ENCODE data around the gene DDX31. TPM values are rescaled to one million over a fixed set of nuclear protein-coding genes. Genes with fewer than 3 reads are reported as not detected.

The DDX31 gene
- total and polyA plus RNA-seq, 9 of the 15 experiments (the other 6 are each of a cell fraction or from before 2014, with no cell fraction given) = 11.9 to 24.6 (median 22.2) TPM

DNA sequence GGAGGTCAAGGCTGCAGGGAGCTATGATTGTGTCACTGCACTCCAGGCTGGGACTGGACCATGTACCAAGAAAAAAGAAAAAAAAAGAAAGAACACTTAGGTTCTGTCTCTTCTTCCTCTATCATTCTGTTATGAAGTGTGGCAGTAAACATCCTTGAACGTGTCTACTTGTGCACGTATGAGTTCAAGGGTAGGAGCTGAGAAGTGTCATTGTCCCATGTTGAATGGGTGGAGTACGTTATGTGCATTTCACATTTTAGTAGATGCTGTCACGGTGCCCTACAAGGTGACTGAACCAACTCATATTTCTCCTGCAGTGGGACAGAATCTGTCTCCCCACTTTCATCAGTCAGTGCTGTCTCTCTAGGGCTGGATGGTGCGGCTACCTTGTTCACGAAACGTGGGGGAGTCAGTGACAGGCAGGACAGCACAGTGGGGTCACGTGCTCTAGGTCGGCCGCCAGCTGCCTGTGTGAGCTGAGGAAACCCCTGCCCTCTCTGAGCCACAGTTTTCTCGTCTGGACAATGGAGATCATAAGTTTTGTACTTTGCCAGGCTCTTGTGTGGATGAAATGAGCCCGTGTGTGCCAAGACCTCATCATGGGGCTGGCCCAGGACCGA is 47.7 kb upstream of the DDX31 start (continued):
- no peak for TF ChIP-seq GTF2A2 (tag; IDR thresholded peaks at IDR 0.05)

- FAIRE-seq (no peak), ATAC-seq (no peak), DNase-seq (ENCODE audit: extremely low read depth in 1 of 4, low spot score in 3 of 4) (no peak)
- H3K27me3 ChIP-seq (ENCODE audit: control insufficient read depth in 2 of 2, insufficient read depth in 2 of 2, low read length in 2 of 2) = peaks cover 34 to 44% of the 10 kb centered on the region in 2 experiments
- intact Hi-C loops (cut with micrococcal nuclease) (no loop called here), in situ Hi-C loops (cut with MboI) (no loop called here)
- no peak overlapping the region for H3K27ac ChIP-seq (ENCODE audit: extremely low read depth, low read depth, low read length)
- no peaks in the 10 kb centered on the region for H3K79me2 ChIP-seq (ENCODE audit: control insufficient read depth, insufficient read depth, low read length)
- H3K9ac ChIP-seq (ENCODE audit: insufficient read depth in 1 of 2, low read depth in 2 of 2, low read length in 2 of 2) = no peak overlapping the region
- CTCF ChIA-PET (ENCODE audit: low intra/inter-chr PET ratio) = no interaction called here
- H3K9me3 ChIP-seq (replicated peaks; ENCODE audit: control insufficient read depth, insufficient read depth, low read depth, low read length) = no peaks in the 10 kb centered on the region
- WGBS (ENCODE audit: insufficient coverage, low coverage, missing lambda C conversion rate) = 8% methylated on average over 4 of the region's 4 CpGs
- no peak overlapping the region for H3K4me3 ChIP-seq
- no peak overlapping the region for H3K4me2 ChIP-seq (ENCODE audit: insufficient read depth, low read length)
- H4K20me1 ChIP-seq (replicated peaks; ENCODE audit: control insufficient read depth, insufficient read depth, low read length) = peaks cover 4% of the 10 kb centered on the region; the same call in 1 of the 2 replicates
- H3K9me1 ChIP-seq (ENCODE audit: control insufficient read depth, insufficient read depth, low read length) = no peaks in the 10 kb centered on the region
- H3K36me3 ChIP-seq (ENCODE audit: control insufficient read depth, insufficient read depth, low read length) = no peaks in the 10 kb centered on the region
- H3K4me1 ChIP-seq (replicated peaks in 1 of 2; ENCODE audit: control insufficient read depth in 2 of 2, insufficient read depth in 2 of 2, low read length in 2 of 2) = no peaks in the 10 kb centered on the region; a peak in 2 of 5 replicates
- no peak overlapping the region for H2AFZ ChIP-seq (ENCODE audit: low read depth, low read length)
- BruUV-seq (replicated peaks) = no TSS peak
- POLR2A ChIA-PET = no interaction called here
- TF ChIP-seq ADNP (tag; IDR thresholded peaks at IDR 0.05) (0 out of 2 replicates have a peak, but pooled peaks have one; percentile 19), DMBX1 (CRISPR knock-in tag; IDR thresholded peaks at IDR 0.05; ENCODE audit: borderline replicate concordance) (no peak), RCOR1 (IDR thresholded peaks at IDR 0.05; ENCODE audit: borderline replicate concordance in 1 of 2, low read depth in 2 of 2, low read length in 2 of 2) (peak in 1 of 2 experiments; percentile 36; a peak in 1 of 4 replicates), KAT8 (IDR thresholded peaks at IDR 0.05; ENCODE audit: low read depth) (no peak), BCOR (IDR thresholded peaks at IDR 0.05) (peak; percentile 82), SMAD4 (CRISPR knock-in tag; conservative IDR thresholded peaks at IDR 0.05) (no peak), ZNF561 (CRISPR knock-in tag; conservative IDR thresholded peaks at IDR 0.05) (no peak), RBM25 (IDR thresholded peaks at IDR 0.05; ENCODE audit: low read depth, low read length, severe bottlenecking) (peak; percentile 83), ZNF121 (CRISPR knock-in tag; conservative IDR thresholded peaks at IDR 0.05) (peak; percentile 76; the same call in 1 of the 2 replicates), KDM1A (IDR thresholded peaks at IDR 0.05) (0 out of 4 replicates have a peak, but pooled peaks of 1 of the 2 experiments have one; percentile 21), E4F1 (CRISPR knock-in tag; IDR thresholded peaks at IDR 0.05; ENCODE audit: borderline replicate concordance) (no peak), MCM7 (IDR thresholded peaks at IDR 0.05) (no peak), PPARD (CRISPR knock-in tag; IDR thresholded peaks at IDR 0.05) (no peak)
- TF ChIP-seq, protein P1, sequence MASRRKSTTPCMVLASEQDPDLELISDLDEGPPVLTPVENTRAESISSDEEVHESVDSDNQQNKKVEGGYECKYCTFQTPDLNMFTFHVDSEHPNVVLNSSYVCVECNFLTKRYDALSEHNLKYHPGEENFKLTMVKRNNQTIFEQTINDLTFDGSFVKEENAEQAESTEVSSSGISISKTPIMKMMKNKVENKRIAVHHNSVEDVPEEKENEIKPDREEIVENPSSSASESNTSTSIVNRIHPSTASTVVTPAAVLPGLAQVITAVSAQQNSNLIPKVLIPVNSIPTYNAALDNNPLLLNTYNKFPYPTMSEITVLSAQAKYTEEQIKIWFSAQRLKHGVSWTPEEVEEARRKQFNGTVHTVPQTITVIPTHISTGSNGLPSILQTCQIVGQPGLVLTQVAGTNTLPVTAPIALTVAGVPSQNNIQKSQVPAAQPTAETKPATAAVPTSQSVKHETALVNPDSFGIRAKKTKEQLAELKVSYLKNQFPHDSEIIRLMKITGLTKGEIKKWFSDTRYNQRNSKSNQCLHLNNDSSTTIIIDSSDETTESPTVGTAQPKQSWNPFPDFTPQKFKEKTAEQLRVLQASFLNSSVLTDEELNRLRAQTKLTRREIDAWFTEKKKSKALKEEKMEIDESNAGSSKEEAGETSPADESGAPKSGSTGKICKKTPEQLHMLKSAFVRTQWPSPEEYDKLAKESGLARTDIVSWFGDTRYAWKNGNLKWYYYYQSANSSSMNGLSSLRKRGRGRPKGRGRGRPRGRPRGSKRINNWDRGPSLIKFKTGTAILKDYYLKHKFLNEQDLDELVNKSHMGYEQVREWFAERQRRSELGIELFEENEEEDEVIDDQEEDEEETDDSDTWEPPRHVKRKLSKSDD (conservative IDR thresholded peaks at IDR 0.05; ENCODE audit: low read length) = no peak
- TF ChIP-seq, protein P2, sequence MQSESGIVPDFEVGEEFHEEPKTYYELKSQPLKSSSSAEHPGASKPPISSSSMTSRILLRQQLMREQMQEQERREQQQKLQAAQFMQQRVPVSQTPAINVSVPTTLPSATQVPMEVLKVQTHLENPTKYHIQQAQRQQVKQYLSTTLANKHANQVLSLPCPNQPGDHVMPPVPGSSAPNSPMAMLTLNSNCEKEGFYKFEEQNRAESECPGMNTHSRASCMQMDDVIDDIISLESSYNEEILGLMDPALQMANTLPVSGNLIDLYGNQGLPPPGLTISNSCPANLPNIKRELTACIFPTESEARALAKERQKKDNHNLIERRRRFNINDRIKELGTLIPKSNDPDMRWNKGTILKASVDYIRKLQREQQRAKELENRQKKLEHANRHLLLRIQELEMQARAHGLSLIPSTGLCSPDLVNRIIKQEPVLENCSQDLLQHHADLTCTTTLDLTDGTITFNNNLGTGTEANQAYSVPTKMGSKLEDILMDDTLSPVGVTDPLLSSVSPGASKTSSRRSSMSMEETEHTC (IDR thresholded peaks at IDR 0.05) = no peak
Measured at GRCh38 chr9:132716007-132716406, 46.2 kb upstream of the DDX31 start.
